ENCODE results near the gene DGKH. TPM values are rescaled to one million over a fixed set of nuclear protein-coding genes. Genes with fewer than 3 reads are reported as not detected.
A peak's percentile ranks its signal among the peaks of the same experiment; 100 is the strongest.

DGKH gene
- total RNA-seq, 1 donor from 2014 or later = 17.9 TPM

- no peak for TF ChIP-seq CTCF (IDR thresholded peaks at IDR 0.05; ENCODE audit: insufficient read depth, low read length, poor library complexity, severe bottlenecking)
- H3K4me3 ChIP-seq (ENCODE audit: low read depth, low read length) = peak overlapping the region; percentile 54
- H3K36me3 ChIP-seq (ENCODE audit: control insufficient read depth, insufficient read depth, low read length) = no peaks in the 10 kb centered on the region
- no peak for DNase-seq (ENCODE audit: low read depth)
- no peaks in the 10 kb centered on the region for H3K27me3 ChIP-seq (ENCODE audit: control insufficient read depth, insufficient read depth, low read length)
Measured at GRCh38 chr13:42049454-42049813, 986 bp downstream of the DGKH start.

- peaks cover 1% of the 10 kb centered on the region for H3K36me3 ChIP-seq (ENCODE audit: control insufficient read depth, insufficient read depth, low read length)
- no peaks in the 10 kb centered on the region for H3K27me3 ChIP-seq (ENCODE audit: control insufficient read depth, insufficient read depth, low read length)
- H3K4me3 ChIP-seq (ENCODE audit: low read depth, low read length) = no peak overlapping the region
- no peak for DNase-seq (ENCODE audit: low read depth)
- TF ChIP-seq CTCF (IDR thresholded peaks at IDR 0.05; ENCODE audit: insufficient read depth, low read length, poor library complexity, severe bottlenecking) = no peak
Measured at GRCh38 chr13:42054798-42055499, 6.5 kb downstream of the DGKH start.

- TF ChIP-seq CTCF (IDR thresholded peaks at IDR 0.05; ENCODE audit: insufficient read depth, low read length, poor library complexity, severe bottlenecking) = no peak
- DNase-seq (ENCODE audit: low read depth) = no peak
- Histone ChIP-seq H3K36me3 (ENCODE audit: control insufficient read depth, insufficient read depth, low read length) (peaks cover 1% of the 10 kb centered on the region), H3K27me3 (ENCODE audit: control insufficient read depth, insufficient read depth, low read length) (no peaks in the 10 kb centered on the region), H3K4me3 (ENCODE audit: low read depth, low read length) (no peak overlapping the region)
Measured at GRCh38 chr13:42055500-42056085, 7.1 kb downstream of the DGKH start.

GRCh38 chr13:42056146-42056545 is 7.7 kb downstream of the DGKH start:
- peaks cover 1% of the 10 kb centered on the region for H3K36me3 ChIP-seq (ENCODE audit: control insufficient read depth, insufficient read depth, low read length)
- no peak overlapping the region for H3K4me3 ChIP-seq (ENCODE audit: low read depth, low read length)
- DNase-seq (ENCODE audit: low read depth) = no peak
- no peak for TF ChIP-seq CTCF (IDR thresholded peaks at IDR 0.05; ENCODE audit: insufficient read depth, low read length, poor library complexity, severe bottlenecking)
- no peaks in the 10 kb centered on the region for H3K27me3 ChIP-seq (ENCODE audit: control insufficient read depth, insufficient read depth, low read length)

- DNase-seq (ENCODE audit: low read depth) = no peak
- Histone ChIP-seq H3K27me3 (ENCODE audit: control insufficient read depth, insufficient read depth, low read length) (no peaks in the 10 kb centered on the region), H3K36me3 (ENCODE audit: control insufficient read depth, insufficient read depth, low read length) (peaks cover 1% of the 10 kb centered on the region), H3K4me3 (ENCODE audit: low read depth, low read length) (no peak overlapping the region)
- TF ChIP-seq CTCF (IDR thresholded peaks at IDR 0.05; ENCODE audit: insufficient read depth, low read length, poor library complexity, severe bottlenecking) = no peak
Measured at GRCh38 chr13:42056583-42056982, 8.1 kb downstream of the DGKH start.

Data from kidney epithelial cell (primary cell).